GM21528 (cell line): ENCODE measurements around the gene KCNT1.

Experiments used
- ATAC-seq: cut with Tn5 transposase; IDR thresholded peaks from one replicate; pipeline ENCODE4 v1.9.1; 2021; ENCODE audit warnings: mild to moderate bottlenecking, moderate library complexity; ENCODE audit not compliant: unreplicated experiment, low FRiP score

KCNT1 gene

DNA sequence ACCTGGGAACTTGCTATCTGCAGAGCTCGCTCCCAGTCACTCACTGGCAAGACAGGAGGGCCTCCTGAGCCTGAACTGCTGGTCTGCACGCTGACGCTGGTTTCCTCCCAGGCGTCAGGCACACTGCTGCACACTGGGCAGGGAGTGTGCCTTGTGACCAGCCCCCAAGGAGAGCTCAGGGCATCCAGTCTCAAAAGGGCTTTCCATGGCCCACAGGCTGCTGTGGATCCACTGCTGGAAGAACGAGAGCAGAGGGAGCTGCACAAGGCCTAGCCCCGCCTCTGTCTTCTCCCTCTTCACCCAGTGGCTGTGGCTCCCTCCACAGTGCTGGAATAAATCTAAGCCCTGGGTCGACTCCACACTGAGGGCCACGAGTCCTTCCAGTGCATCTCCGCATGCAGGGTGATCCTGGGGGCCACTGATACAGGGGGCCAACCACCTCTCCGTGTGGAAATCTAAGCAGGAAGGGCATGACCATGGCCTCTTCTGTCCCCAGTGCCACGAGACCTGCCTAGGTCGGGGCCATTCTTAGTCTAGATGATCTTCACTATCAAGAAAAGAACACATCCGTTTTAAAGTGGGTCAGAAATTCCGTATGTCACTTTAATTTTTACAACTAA is 111.8 kb downstream of the KCNT1 start:
- no peak for ATAC-seq

DNA sequence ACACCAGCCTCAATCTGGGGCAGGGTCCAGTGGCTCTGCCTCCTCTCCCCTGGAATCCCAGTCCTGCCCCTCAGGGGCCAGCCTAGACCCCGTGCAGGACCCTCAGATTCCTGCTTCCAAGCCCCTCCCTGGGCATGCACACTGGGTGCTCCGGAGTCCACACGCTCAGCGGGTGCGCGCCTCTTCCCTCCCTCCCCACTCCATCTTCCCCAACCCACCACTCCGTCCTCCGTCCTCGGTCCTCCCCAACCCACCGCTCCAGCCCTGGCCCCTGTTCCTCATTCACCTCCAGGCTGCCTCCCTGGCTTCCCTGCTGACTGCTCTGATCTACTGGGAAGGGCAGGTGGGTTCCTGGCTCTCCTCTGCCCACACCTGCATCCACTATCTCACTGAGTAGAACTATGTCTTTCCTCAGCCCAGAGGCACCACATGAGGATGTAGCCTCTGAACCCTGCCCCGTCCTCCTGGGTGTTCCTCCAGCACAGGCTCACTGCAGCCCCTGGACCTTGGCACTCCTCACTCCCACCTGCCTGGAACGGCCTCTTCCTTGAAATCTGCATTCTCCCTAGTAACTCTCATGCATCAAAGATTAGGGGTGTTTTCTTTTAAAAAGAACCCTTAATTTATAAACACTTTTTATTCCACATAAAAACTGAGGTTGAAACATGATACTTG is 112.6 kb downstream of the KCNT1 start:
- ATAC-seq, result no peak

DNA sequence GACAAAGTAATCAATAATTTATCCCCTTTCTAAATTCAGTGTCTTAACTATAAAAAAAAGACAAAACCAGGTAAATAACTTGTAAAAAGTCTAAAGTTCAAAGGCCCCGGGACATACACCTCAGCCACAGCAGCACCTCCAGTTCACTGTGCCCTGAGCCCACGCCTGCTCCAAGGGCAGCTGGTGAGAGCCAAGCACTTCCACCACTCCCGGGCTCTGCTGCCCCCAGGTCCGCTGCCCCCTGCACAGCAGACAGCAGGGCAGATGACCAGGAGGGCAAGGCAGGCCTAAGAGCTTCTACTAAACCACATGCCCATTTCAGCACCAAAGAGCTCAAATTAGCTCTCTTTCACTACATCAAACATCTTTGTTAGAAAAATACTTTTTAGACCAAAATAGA is 113.4 kb downstream of the KCNT1 start:
- ATAC-seq, result no peak

DNA sequence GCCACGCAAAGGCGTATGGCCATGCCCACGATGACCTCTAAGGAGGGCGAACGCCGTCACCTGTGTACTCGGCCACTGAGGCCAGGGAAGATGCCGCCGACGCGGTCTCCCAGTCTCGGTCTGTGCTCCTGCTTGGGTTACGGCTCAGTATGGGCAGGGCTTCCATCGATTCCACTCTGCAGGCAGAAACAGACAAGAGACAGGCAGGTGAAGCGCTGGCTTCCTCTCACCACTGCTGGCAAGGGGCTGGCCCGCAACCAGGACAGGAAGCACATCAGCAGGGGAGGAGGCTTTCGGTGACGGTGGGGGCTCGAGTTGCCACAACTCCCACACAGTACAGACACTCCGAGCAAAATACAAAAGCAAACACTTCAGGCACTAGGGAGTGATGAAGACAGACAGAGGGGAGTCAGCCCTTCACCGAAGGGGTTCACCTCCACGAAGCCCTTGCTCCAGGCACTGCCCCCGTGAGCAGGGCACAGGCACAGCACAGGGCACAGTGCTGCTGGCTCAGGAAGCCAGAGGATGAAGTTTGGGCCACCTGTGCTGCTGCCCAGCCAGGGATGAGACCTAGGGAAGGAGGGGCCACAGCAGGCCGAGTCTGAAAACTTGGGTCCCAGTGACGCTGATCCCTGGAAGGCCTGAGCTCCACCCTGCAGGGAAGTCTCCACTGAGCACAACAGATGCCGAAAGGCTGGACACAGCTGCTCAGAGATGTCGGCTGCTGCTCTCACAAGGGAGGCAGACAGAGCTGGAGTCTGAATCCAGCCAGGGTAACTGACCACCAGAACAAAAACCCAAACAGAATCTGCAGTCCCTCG is 114.1 kb downstream of the KCNT1 start:
- ATAC-seq, result no peak

DNA sequence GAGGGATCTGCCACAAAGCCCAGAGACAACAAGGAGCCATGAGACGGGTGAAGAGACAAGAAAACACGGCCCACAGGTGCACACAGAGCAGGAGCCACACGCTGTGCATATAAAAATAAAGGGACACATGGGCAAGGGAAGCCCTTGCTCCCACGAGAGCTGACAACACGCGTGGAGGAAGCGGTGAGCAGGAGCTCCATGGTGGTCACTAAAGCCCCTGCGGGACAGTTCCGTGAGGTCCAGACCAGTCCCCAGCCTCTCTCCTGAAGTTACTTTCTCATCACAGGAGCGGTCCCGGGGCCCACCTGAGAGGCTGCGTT is 114.6 kb downstream of the KCNT1 start:
- ATAC-seq, result no peak

DNA sequence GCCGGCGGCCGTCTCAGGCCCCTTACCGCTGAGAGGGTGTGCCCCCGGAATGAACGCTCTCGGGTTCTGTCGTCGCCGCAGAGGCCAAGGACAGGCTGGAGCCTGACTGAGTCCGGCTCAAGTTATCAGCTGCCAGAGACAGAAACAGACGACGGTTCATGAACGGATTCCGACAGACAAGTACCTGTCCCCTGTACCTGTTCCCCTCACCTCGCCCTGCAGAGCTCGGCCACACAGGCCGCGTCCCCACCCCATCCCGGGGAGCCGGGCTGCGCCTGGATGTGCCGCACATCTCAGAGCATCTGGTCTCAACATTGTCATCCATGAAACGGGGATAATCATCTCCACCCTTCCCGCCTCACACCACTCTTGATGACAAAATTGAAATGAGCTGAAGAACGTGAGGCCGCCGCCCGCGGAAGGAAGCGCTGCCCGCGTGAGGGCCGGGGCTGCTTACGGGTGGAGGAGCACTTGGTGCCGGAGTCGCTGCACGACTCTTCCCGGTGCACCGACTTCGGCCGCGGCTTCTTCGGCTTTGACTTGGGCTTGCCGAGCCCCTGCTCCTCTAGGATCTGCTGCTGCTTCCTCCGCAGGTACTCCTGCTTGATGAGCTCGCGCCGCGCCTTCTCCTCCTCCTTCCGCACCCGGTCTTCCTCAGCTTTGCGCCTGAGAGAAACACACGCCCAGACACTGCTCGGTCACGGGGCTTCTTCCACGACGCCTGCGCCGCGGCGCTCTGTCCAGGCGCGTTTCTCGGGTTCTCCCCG is 116.1 kb downstream of the KCNT1 start:
- no peak for ATAC-seq

DNA sequence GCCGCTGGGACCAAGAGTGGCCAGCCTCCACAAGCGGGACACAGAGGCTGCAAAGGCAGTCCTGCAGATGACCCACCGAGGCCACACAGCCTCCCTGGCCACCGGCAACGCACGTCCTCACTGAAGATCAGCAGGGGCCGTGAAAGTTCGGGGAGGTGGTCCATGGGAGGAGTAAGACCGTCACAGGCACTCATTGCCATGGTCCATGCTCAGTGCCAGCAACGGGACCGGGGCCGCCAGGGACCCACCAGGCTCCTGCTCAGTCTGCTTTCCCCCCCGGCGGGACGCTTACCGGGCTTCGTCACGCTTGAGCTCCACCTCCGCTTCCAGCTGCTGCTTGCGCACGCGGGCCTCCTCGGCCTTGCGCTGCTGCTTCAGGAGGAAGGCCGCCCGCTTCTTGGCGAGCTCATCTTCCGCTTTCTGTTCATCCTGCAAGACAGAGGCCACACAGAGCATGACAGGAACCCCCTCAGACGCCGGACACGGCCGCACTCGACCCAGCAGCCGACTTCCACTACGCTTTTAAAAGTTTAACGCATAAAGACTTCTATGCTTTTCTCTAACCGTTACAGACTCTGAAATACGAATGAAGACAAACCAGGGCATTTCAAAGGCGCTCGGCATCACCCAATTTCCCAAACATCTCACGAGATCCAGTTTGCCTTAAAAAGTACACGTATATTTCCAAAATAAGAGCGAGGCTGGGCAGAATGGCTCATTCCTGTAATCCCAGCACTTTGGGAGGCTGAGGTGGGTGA is 116.9 kb downstream of the KCNT1 start:
- ATAC-seq, result no peak

DNA sequence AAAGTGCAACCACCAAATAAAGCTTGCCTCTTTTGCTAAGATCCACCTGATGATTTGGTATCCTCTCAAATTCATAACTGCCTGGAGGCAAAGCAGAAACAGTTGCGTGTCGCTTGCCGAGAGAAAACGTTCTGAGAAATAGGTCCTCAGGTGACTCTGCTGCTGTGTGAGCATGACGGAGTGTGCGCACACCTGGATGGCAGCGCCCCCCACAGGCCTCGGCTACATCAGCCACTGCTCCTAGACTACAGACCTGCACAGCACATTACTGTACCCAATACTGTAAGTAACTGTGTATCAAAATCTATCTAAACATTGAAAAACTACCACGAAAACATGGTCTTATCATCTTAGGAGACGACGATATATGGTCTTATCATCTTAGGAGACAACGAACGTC is 117.9 kb downstream of the KCNT1 start:
- no peak for ATAC-seq

DNA sequence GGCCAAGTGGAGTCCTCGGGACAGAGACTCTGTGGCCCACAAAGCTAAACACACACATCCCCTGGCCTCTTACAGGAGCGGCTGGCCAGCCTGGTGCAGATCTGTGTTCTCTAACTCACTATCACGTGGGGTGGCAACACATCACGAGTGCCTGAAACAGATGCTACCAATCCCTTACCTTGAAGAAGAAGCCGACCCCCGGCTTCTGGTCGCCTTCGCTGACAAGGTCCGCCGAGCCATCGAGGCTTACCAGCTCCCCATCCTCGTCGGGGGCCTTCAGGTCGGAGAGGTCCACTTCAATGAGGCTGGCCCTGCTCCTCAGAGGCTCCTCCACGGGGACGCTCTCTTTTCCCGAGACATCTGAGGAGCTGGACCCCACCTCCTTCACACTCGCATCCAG is 118.7 kb downstream of the KCNT1 start:
- ATAC-seq, result no peak

DNA sequence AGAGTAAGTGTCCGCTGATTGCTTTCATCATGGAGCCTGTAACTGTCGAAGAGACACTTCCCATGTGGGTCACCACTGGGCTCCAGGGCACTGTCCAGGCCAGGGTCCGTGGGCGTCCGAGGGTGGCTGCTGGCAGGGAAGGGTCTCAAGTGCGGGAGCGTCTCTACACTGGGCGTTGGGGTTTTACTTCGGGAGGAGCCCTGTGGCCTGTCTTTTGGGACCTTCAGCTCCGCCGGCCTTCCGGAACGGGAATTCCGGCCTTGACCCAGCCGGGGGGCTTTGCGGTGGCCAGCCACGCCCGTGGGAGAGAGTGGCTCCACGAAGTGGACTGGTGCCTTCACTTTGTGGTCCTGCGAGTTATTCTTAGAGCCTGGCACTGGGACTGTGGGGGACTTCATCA is 119.1 kb downstream of the KCNT1 start:
- ATAC-seq, result no peak

DNA sequence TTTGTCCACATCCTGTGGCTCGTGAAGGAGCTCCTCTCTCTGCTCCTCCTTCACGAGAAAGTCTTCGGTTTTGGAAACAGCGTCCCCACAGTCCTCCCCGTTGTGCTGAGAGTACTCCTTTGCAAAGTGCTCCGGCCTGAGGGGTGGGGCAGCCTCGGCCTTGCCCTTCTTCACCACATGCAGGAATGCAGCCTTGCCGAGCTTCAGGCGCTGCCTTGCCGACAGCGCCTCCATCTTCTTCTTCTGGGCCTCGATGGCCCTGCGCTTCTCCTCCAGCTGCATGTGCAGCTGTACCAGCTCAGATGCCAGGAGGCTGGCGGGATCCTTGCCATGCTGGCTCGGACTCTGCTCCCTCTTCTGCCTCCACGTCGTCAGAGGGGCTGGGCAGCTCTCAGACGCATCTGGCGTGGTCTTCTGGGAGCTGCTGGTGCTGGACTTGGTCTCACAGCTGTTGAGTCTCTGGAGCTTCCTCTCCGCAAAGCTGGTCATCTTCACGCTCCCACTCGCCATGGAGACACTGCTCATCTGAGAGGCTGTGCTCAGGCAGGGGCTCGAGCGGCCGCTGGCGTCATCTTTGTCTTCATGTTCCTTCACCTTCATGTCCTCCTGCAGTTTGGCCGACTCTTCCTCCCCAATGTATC is 119.9 kb downstream of the KCNT1 start:
- ATAC-seq, result no peak

DNA sequence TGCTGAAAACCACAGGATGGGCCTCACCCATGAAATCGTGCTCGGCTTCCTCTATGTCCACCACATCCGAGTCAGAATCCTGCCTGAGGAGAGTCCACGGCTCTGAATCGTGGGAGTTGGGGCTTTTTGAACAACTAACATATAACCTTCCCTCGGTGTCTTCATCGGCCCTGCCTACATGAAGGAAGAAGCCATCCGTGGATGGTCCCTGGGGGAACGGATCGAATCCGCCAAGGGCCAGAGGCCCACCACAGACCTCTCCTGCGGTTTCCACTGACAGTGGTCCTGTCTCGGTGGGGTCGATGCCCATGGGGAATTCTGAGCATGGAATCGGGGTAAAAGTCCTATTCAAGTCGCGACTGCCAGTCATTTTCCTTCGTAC is 120.4 kb downstream of the KCNT1 start:
- no peak for ATAC-seq

DNA sequence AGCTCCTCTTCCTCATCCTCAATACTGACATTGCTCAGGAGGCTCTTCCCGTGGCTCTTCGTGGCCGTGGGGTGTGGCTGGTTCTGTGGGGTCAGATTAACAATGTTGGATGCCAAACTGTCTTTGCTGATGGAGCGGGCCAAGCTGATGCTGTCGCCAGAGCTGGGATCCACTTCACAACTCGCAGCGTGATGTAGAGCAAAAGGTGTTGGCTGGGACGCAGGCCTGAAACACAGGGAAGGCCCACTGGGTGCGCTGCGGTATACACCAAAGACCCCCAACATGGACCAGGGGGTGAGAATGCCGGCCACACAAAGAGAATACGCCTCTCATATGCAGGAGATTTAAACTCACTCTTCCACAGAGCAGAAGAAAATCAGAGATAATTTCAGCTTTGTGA is 121.1 kb downstream of the KCNT1 start:
- ATAC-seq, result no peak

DNA sequence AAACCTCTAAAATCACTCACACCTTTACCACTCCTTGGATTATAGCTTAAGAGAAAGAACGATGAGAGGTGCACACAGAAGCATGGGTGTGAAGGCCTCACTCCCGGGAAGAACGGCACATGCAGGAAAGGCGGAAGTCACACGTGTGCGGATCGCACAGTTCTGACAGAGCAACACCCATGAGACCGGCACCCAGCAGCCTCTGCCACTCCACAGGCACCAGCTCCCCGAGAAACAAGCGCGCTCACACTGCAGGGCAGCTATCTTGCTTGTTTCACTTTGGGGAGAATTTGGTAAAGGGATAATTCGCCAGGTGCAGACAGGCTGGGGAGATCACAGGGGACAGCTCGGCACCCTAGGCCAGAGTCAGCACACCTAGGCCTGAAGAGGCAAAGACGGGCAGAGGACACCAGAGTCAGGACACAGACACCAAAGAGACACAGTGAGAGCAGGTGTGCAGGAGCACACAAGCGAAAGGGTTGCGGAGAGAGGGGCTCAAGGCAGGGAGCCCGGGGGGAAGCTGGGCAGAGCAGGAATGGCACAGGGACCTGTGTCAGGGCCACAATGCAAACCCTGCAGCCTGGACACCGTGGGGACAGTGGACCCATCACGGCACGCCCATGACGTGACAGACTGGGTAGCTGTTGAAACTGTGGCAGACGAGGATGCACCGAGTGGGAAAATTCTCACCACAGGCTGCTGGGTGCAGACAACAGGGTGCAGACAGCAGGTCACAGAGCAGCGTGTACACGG is 123.6 kb downstream of the KCNT1 start:
- no peak for ATAC-seq

DNA sequence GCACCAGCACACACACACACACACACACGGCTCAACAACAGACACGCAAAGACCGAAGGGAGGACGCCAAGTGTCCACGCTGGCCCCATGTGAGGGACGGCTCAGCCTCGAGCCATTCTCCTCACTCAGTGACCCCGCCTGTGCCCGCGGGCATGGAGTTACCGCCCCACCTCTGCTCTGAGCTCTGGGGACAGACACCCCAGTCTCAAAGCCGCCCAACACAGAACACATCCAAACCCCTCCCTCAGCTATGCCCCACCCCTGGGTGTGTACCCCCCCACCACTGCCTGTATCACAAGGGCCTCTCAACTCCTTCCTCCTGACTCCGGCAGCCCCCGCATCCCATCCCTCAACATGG is 124.2 kb downstream of the KCNT1 start:
- no peak for ATAC-seq

DNA sequence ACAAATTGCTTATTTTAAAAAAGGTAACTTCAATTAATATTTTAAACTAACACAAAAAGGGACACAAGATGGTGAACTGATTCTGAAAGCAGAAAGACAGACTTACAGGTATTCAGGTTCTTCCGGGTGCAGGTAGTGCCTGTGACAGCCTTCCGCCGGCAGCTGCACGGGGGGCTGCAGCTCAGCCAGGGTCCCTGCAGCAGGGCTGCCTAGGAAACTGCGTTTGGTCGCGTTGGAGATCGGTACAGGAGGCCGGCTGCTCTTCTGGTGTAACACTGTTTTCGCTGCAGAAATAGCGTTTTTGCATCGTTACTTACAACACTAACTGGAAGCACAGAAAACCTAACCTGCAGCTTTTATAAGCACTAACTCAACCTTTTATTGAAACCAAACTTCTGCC is 125.3 kb downstream of the KCNT1 start:
- ATAC-seq, result no peak

DNA sequence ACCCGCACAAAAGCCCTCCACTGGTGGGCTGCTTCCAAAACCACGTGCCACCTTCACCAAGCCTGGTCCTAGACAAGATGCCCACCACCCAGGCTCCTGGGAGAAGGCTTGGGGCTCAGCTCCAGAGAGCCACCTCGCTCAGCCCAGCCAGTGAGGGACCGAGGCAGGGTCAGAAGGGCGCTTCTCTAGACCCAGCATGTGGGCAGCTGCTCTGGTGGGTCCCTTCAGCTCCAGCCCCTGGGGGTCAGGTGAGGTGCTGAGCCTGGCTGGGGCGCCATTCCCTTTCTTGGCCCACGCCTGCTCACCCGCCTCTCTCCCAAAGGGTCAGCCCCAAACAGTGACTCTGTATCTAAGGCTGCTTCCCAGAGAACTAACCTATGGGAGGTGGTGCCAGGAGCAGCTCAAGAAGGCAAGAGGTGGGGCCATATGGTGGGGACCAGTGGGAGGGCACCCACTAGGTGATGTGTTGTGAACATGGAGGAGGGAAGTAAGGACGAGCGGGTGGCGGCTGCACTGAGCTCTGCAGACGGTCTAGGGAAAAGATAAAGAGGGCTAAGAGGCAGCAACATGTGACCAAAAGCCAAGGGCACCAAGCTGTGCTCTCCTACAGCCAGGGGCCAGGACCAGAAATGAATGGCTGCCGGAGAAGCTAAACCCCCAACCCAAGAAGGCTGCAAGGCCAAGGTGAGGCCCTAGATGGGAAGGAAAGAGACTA is 126.0 kb downstream of the KCNT1 start:
- no peak for ATAC-seq

DNA sequence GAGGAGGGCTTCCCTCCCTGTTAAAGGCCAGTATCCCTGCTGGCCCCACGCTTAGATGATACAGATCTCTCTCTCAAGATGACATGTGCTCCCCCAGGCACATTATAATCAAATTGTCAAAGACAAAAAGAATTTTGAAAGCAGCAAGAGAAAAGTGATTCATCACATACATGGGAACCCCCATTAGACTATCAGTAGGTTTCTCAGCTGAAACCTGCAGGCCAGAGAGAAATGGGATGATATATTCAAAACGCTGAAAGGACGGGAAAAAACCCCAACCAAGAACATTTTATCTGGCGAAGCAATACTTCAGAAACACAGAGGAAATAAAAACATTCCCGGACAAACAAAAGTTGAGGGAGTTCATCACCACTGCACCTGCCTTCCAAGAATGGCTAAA is 126.7 kb downstream of the KCNT1 start:
- ATAC-seq, result no peak

DNA sequence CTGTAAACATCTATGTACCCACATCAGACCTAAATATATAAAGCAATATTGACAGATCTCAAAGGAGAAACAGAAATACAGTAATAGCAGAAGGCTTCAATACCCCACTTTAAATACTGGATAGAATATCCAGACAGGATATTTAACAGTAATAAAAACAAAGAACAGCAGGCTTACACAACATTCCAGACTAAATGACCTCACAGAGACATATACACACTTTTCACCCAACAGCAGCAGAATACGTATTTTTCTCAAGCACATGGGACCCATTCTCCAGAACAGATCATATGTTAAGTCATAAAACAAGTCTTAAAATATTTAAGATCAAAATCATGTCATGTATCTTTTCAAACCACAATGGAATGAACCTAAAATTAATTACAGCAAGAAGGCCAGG is 128.5 kb downstream of the KCNT1 start:
- ATAC-seq, result no peak
